ENCODE measurements around the gene EMC7.
A peak's percentile ranks its signal among the peaks of the same experiment; 100 is the strongest.
"Not testable (repeated sequence)": the region's sequence is repeated elsewhere in the genome, so short reads cannot be mapped to it uniquely, and the experiment has no call there.

Gene EMC7

DNA sequence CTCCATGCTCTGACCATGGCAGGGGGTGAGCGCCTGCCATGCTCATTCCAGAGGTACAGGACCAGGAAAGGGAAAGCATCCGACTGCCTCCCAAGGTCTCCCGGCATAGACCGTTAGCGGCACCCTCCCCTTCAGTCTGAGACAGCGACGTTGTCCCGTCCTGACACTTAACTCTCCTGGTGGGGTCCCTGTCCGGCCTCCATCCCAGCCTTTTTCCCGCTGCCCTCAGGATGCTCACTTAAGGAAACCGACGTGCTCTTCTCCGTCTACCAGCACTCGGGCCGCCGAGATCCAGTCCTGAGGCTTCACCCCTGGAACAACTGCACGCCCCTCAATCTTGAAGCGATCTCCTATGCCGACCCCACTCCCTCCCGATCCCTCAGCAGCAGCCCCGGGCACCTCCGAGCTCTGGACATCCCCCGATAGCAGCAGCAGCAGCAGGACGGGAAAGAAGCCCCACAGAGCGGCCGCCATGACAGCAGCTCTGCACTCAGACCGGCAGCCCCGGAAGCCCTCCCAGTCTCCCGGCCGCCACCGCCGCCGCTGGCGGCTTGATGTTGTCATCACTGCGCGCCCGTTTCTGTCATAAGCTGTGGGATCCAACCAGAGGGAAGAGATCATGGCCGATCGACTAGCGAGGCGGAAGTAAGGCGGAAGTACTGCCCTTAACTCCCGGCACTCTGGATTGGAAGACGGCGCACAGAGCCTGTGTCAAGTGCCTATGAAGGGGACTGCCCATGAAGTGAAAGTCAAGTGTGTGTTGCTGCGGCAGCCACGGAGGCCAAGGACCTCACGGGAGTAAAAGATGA lies at the start of gene EMC7, which contains the start of gene PGBD4:
Gene EMC7, minus strand, starts transcription at position 497 of the 809 bp plus-strand sequence. Its CDS starts 23 bp downstream, at position 474.
Gene PGBD4, plus strand, starts transcription at position 718 of the 809 bp plus-strand sequence. CDS start 449 bp downstream, outside the sequence.
- DNase-seq (ENCODE audit: low spot score) = peak; percentile 97

DNA sequence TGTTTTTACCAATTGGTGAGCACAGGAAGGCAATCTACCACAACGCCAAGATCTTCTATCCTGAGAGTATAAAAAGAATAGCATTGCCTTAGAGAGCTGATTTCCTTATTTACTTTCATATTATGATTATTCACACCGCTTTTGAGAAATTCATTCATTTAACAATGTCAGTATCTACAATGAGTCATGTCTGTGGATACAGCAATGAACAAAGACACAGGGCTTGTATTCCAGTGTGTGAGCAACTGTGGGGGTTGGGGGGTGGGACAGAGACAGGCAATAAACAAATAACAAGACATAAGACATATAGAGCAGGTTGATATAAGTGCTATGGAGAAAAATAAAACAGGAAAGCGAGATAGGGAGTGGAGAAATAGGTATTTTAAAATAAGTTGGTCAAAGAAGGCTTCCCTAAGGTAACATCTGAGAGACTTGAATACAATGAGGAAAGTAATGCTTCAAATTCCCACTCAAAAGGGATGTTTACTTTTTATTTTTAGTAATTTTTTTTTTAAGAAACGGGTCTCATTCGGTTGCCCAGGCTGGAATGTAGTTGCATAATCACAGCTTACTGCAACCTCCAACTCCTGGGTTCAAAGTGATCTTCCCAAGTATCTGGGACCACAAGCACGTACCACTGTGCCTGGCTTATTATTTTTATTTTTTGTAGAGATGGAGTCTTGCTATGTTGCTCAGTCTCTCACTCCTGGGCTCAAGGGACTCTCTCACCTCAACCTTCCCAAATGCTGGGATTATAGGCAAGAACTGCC lies 45.9 kb upstream of the EMC7 start:
- DNase-seq (ENCODE audit: low spot score) = no peak

DNA sequence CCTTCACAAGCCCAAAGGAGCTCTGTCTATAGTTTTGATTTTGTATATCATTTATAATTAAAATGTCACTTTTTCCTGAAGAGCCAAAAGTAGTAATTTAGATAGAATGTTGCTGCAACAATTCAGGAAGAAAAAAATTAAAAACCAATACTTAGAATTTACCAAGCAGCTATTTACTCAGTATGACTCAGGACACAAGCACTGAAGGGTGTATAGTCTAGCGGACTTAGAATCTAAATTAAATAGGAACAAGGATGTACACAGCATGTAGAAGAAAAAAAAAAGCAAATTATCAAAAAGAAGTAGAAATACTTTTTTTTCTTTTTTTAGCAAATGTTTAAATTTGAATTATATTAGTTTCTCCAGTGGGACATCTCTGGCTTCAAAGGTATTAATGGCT lies 31.8 kb upstream of the EMC7 start:
- no peak for DNase-seq (ENCODE audit: low spot score)

DNA sequence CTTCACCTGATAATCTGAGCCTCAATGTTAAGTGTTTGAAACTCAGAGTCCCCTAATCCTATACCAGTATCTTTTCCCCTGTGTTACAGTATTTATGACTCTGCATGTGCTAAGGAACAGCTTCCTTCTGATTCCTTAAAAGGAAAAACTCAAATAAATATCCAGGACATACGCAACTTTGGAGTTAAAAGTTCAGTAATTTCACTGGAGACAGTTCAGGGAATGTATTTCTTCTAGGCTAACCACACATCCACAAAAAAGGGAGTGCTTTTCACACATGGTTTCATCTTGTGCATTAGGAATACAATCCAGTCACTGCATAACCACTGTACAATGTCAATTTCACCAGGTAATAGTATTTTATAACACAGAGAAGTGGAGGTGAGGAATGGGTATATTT lies 31.2 kb upstream of the EMC7 start:
- no peak for DNase-seq (ENCODE audit: low spot score)

DNA sequence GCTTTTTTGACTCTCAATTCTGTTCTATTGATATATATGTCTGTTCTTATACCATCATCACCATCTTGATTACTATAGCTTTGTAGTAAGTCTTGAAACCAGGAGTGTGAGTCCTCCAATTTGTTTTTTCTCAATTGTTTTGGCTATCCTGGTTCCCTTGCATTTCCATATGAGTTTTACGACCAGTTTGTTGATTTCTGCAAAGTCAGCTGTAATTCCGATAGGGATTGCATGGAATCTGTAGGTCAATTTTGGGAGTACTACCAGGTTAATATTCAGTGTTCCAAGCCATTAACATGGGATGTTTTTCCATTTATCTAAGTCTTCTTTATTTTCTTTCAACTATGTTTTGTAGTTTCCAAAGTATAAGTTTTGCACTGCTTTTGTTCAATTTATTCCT lies 27.2 kb upstream of the EMC7 start:
- DNase-seq (ENCODE audit: low spot score) = no peak

DNA sequence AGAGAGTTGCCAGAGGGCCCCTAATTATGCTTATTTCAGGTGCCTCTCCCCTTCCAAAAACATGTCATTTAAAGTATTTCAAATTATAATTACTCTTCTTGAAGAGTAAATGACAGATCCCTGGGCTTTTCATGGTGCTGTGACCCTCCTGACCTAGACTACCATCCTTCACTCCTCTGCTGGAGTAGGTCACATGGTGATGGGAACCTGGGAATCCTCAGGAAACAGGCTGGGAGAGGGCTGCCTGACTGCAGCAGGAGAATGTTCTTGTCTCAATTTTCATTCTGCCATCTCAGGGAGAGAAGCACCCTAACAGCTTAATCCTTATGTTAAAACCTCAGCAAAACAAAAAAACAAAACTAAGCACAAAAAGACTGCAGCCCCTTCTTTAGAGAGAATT lies 24.9 kb upstream of the EMC7 start:
- no peak for DNase-seq (ENCODE audit: low spot score)

DNA sequence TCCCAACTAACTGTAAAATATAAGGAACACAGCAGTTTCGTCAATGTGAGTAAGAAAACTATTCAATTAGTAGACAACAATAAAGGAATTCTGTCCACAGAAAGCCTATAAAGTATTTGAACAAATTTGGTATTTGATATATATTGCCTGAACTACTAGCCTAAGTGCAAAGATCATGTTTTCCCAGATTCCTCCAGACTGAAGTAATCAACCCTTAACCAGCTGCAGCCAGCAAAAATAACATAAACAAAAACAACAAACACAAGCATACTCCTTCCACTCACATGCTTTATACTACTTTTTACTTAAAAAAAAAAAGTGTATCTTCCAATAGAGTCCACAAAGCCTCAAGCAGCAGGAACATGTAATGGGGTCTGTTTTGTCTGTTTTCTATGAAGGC lies 24.3 kb upstream of the EMC7 start:
- DNase-seq (ENCODE audit: low spot score) = no peak

DNA sequence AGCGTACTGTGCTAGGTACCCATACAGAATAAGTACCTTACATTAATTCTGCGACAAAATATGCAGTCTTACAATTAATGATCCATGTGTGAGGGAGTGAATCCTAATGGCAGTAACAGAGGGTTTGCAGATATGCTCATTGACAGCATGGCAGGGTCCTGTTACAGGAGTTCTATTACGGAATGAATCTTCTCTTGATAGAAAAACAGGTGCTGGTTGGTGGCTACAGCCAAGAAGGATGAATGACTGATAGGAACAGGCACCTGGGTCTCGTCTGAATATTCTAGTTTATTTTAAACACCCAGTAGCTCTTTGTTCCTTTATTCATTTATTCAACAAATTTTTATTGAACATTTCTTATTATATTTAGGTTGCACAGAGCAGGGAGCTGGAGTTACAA lies 23.0 kb upstream of the EMC7 start:
- DNase-seq (ENCODE audit: low spot score) = no peak

DNA sequence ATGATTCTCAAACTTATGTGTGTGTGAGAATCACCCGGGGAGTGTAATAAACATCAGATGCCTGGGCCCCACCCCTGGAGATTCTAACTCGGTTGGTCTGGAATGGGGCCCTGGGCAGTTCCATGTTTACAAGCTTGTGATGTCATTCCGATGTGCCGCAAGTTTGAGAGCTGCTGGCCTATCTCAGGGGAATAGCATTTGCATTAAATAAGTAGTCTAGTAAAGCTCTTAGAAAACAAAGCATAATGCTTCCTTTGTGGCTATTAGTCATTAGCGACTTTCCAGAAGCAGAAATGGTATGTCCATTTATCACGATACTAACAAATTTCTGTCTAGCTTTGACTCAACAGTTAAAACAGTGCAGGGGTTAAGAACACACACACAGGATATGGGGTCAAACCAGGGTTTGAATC lies 21.1 kb upstream of the EMC7 start:
- DNase-seq (ENCODE audit: low spot score) = no peak

DNA sequence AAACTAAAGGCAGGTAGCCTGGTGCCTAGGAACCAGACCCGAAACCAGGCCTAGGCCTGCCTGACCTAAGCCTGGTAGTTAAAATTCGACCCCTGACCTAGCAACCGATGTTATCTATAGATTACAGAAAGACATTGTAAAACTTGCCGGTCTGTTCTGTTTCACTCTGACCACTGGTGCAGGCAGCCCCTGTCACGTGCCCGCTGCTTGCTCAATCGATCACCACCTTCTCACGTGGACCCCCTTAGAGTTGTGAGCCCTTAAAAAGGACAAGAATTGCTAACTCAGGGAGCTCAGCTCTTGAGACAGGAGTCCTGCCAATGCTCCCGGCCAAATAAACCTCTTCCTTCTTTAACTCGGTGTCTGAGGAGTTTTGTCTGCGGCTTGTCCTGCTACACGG lies 20.1 kb upstream of the EMC7 start:
- not testable (repeated sequence) for DNase-seq (ENCODE audit: low spot score)

DNA sequence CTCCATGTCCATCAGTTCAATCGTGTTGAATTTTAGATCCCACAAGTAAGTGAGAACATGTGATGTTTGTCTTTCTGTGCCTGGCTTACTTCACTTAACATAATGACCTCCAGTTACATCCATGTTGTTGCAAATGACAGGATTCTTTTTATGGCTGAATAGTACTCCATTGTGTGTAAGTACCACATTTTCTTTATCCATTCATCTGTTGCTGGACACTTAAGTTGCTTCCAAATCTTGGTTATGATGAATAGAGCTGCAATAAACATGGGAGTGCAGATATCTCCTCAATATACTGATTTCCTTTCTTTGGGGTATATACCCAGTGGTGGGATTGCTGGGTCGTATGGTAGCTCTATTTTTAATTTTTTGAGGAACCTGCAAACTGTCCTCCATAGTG lies 18.8 kb upstream of the EMC7 start:
- not testable (repeated sequence) for DNase-seq (ENCODE audit: low spot score)

DNA sequence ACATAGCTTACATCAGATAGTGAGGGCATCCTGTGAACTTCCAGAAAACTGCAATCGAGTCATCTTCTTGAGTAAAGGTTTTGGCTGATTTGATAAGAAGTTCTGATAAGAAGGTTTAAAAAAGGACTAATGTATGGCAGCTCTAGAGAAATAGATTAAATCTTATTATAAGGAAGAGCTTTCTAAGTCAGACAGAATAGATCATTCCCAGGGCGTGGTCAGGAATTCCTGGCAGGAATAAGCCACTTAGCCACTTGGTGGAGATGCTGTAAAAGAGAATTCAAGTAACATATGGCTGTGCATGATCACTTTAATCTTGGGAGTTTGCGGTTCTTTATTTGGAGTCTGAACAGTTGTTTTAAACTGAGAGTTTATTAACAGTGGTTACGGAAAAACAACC lies 17.6 kb upstream of the EMC7 start:
- DNase-seq (ENCODE audit: low spot score) = peak; percentile 43

DNA sequence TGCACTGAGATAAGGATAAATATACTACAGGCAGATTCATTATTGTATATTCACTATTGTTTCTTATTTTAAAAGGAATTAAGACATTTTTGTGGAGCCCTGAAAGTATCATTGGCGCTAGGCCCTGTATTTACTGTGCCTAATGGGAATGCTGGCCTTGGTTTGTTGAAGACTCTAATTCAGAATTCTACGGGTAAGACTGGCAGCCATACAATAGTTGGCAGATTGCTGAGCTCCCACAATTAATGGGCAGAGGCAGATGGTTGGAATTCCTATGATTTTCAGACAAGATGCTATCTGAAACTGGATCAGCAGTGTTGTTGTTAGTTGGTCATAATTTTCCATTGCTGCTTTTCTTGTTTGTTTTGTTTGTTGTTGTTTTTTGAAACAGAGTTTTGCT lies 15.0 kb upstream of the EMC7 start:
- DNase-seq (ENCODE audit: low spot score) = no peak

DNA sequence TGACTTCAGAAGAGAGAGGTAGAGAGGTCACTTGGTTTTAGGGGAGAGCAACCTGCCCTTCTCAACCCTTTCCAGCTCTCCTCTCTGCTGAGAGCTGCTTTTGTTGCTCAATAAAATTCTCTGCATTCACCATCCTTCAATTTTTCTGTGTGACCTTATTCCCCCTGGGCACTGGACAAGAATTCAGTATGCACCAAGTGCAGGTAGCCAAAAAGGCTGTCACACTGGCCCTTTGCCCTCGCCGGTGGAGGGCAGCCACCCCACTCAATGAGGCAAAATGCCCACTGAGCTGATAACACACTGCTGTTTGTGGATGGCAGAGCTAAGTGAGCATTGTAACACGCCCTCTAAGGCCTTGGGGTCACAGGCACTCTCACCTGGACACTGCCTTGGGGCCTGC lies 13.1 kb upstream of the EMC7 start:
- DNase-seq (ENCODE audit: low spot score) = no peak

DNA sequence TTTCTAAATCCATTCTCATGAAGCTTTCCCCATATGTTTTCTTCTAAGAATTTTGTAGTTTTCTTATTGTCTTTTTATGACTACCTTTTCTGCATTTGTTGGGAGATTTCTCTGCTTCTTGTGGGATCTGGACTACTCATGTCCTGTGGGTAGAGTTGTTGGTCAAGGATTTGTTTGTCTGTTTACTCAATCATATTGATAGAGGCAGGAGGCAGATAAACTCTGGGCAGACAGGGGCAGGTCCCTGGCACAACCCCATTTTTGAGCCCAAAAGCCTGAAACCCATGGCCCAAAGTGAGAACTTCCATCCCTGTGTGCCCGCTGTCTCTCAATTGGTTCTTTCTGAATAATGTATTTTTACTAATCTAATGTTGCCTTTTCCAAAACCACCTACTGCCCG lies 12.6 kb upstream of the EMC7 start:
- no peak for DNase-seq (ENCODE audit: low spot score)

DNA sequence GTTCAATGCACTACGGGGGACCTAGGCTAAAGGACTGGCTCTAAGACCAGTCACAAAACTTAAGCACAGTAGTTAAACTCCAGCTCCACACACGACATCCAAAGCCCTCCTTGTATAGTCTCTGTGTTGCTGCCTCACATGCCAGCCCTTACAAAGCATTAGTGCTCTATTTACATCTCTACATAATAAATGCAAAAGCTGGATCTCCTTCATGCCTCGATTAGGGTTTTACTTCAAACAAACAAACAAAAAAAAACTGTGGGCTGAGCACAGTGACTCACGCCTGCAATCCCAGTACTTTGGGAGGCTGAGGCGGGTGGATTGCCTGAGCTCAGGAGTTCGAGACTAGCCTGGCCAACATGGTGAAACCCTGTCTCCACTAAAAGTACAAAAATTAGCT lies 9.8 kb upstream of the EMC7 start:
- DNase-seq (ENCODE audit: low spot score) = no peak

DNA sequence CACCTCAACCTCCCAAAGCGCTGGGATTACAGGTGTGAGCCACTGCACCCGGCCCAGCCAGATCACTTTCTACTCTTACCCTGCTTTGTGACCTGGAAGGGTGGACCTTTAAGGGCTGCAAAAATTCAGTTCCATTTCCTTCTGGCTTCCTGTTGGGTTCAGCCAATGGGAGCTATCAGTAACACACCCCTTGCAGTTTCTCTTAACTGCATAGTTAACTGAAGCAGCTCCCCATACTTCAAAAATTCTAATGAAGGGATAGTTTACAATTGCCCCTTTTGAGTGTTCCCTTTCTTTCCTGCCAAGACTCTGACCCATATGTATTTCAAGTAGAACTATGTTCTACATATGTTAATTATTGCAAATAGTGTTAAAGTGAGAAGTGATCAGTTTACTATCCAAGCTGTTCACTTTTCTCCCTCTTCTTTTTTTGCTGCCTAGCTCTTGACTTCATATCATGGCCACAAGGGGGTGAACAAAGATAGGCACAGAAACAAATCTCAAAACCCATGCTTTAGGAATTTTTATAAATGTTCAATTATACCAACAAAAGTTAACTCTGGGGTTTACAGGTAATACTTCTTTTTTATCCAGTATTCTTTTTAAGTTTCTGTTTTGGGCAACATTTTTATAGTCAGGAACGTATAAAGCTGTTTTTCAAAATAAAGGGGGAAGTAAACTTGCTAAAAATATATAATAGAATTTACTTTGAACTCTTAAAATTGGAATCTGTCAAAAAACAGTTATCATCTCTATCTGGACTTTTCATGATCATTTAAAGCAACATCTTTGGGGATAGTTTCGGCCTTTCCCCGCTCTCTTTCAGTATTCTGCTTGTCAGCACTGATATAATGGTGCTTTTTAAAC lies 8.4 kb upstream of the EMC7 start:
- DNase-seq (ENCODE audit: low spot score) = peak; percentile 63

DNA sequence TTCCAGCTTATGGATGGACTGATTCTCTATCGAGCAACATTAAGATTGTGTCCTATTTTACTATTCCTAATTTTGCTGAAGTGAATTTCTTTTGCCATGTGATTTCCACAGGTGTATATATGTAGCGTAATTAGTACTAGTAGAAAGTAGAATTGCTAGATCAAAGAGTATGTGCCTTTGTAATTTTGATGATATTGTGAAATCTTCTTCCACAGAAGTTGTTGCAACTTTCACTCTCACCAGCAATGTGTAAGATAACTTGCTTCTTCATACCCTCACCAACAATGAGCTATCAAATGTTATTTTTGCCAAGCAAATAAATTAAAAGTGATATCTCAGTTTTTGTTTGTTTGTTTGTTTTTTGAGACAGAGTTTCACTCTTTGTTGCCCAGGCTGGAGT lies 5.7 kb upstream of the EMC7 start:
- no peak for DNase-seq (ENCODE audit: low spot score)

DNA sequence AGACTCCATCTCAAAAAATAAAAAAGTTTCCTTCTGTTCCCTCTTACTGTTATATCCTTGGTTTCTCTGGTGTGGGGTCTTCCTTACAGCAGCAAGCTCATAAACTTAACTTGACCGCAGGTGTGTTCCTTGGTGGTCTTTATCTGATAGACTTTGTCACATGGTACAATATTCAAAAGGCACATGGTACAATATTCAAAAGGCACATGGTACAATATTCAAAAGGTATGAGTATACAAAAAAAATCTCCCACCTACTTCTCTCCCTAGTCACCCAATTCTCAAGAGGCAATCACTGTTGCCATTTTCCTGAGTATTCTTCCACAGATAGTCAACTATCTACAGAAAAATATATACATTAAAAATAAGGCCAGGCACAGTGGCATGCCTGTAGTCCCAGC lies 4.8 kb upstream of the EMC7 start:
- DNase-seq (ENCODE audit: low spot score) = no peak

DNA sequence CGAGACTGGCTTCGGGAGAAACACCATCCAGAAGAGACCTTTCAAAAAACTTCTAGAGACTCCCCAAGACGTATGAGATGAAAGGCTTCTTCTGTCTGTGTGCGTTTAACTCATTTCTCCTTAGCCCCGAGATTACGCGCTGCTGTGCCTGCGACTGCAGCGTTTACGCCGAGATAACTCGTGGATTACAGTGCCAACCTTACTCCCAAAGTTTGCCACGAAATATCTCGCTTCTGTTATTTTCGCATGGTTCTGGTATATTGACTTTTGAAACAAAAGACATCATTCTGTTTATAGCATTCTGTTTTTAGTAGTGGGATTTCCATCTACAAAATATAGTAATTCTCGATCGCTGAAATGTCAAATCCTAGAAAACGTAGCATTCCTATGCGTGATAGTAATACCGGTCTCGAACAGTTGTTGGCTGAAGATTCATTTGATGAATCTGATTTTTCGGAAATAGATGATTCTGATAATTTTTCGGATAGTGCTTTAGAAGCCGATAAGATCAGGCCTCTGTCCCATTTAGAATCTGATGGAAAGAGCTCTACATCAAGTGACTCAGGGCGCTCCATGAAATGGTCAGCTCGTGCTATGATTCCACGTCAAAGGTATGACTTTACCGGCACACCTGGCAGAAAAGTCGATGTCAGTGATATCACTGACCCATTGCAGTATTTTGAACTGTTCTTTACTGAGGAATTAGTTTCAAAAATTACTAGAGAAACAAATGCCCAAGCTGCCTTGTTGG lies 688 bp upstream of the EMC7 start:
- no peak for DNase-seq (ENCODE audit: low spot score)

DNA sequence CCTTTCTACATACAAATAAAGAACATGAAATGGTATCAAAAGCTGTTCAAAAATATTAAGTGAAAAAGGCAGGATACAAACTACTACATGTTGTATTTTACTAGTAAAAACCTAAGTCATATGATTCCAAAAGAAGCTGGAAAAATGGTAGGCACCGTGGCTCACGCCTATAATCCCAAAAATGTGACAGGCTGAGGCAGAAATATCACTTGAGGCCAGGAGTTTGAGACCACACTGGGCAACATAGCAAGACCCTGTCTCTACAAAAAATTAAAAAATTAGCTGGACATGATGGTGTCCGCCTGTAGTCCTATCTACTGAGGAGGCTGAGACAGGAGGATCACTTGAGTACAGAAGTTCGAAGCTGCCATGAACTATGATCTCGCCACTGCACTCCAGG lies 1.7 kb downstream of the EMC7 start:
- DNase-seq (ENCODE audit: low spot score) = no peak

DNA sequence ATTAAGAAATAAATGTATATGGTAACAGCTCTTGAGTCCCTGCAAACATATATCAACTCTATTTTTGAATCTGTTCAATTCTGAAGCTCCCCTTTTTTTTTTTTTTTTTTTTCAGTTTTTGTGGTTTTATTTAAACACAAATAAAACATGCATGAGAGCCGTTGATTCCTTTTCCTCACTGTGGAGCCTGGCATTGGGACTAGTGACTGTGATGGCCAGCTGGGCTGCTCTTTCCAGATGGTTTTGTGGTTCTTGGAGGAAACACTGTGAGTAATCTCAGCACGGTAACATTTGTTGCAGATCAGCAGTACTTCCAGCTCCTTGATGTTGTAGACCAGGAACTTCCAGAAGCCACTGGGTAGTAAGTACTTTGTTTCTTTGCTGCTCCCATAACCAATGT lies 15.9 kb downstream of the EMC7 start:
- DNase-seq (ENCODE audit: low spot score) = no peak

Data from RKO (cell line).